KBM-7 (cell line): ENCODE results near the gene ZFP30.
"Not testable (repeated sequence)": the region's sequence is repeated elsewhere in the genome, so short reads cannot be mapped to it uniquely, and the experiment has no call there.

Source experiments
- DNase-seq: peaks from one replicate; pipeline ENCODE4 v3.0.0-alpha.2; 2015
- in situ Hi-C: fragments of 300-500 bp; cut with MboI; formaldehyde crosslinking; loops from 2 replicates; pipeline ENCODE4 v1.14.3; 2020; ENCODE audit warnings: low sequenced_read_pairs, low pct_unique_long_range_greater_than_20kb, mixed read lengths

Gene ZFP30

GRCh38 chr19:37655301-37655688 lies at the start of gene ZFP30:
ZFP30 (minus strand) TSS chr19:37655465; CDS start chr19:37647822, 7,643 bp downstream.
- in situ Hi-C loops: no loop called here
- DNase-seq: no peak

- in situ Hi-C loops: no loop called here
- DNase-seq: no peak
These were observed 43.8 kb upstream of the ZFP30 start for GRCh38 chr19:37699057-37699456.

- DNase-seq: no peak
- in situ Hi-C loops: no loop called here
These were observed 43.0 kb upstream of the ZFP30 start for GRCh38 chr19:37698216-37698615.

GRCh38 chr19:37695144-37695899 lies 40.1 kb upstream of the ZFP30 start:
- in situ Hi-C loops: no loop called here

GRCh38 chr19:37692956-37693620 lies 37.8 kb upstream of the ZFP30 start:
- in situ Hi-C loops: no loop called here
- peak; percentile 7 for DNase-seq

More at GRCh38 chr19:37695144-37695899, 40.1 kb upstream of the ZFP30 start:
- no peak for DNase-seq

- no peak for DNase-seq
- in situ Hi-C loops: no loop called here
These were observed 36.7 kb upstream of the ZFP30 start for GRCh38 chr19:37691881-37692504.

GRCh38 chr19:37683520-37683919 lies 28.3 kb upstream of the ZFP30 start:
- no peak for DNase-seq
- in situ Hi-C loops: no loop called here

GRCh38 chr19:37669450-37669914 lies 14.2 kb upstream of the ZFP30 start:
- no peak for DNase-seq
- in situ Hi-C loops: no loop called here

GRCh38 chr19:37657157-37657556 lies 1.9 kb upstream of the ZFP30 start:
- DNase-seq, in situ Hi-C loops: not testable (repeated sequence)

- DNase-seq: peak; percentile 90
- in situ Hi-C loops: no loop called here
These were observed 565 bp upstream of the ZFP30 start for GRCh38 chr19:37655689-37656371.

GRCh38 chr19:37654629-37655300 lies 500 bp downstream of the ZFP30 start:
- DNase-seq: peak; percentile 72
- in situ Hi-C loops: no loop called here

GRCh38 chr19:37654118-37654517 lies 1.1 kb downstream of the ZFP30 start:
- DNase-seq: no peak
- in situ Hi-C loops: no loop called here

GRCh38 chr19:37635076-37636056 lies 19.9 kb downstream of the ZFP30 start:
- in situ Hi-C loops: no loop called here
- DNase-seq: no peak

- in situ Hi-C loops: no loop called here
- no peak for DNase-seq
These were observed 60.3 kb downstream of the ZFP30 start for GRCh38 chr19:37594982-37595382.

GRCh38 chr19:37594304-37594981 lies 60.8 kb downstream of the ZFP30 start, which contains the start of the genes ZNF540 and ZNF571:
ZNF540 (plus strand) TSS chr19:37594876; CDS start chr19:37598448, 3,572 bp downstream.
ZNF571 (minus strand) TSS chr19:37594792; CDS start chr19:37586676, 8,116 bp downstream.
- DNase-seq: peak; percentile 94
- in situ Hi-C loops: no loop called here

GRCh38 chr19:37593996-37594303 lies 61.3 kb downstream of the ZFP30 start:
- no peak for DNase-seq
- in situ Hi-C loops: no loop called here

GRCh38 chr19:37583340-37583739 lies 71.9 kb downstream of the ZFP30 start:
- in situ Hi-C loops: no loop called here
- DNase-seq: no peak
